GM23248 (cell line): Measurements from ENCODE around the gene DDX4.

Source experiments
- EZH2 ChIP-seq: fragments of 200-600 bp; sonication (generic); IDR thresholded peaks from 2 replicates; pipeline ENCODE4 v1.6.1; 2018; ENCODE audit warnings: antibody characterized with exemption, mild to moderate bottlenecking; ENCODE audit not compliant: insufficient read depth, poor library complexity, severe bottlenecking
- EZH2phosphoT487 ChIP-seq: fragments of 200-600 bp; sonication (generic); IDR thresholded peaks from 2 replicates; pipeline ENCODE4 v1.6.1; 2018; ENCODE audit warnings: antibody characterized with exemption, moderate library complexity, mild to moderate bottlenecking, low read depth; ENCODE audit not compliant: insufficient read depth

- TF ChIP-seq EZH2: no peak
- TF ChIP-seq EZH2phosphoT487: no peak
These were observed 104.1 kb downstream of the DDX4 start for GRCh38 chr5:55841976-55842375.
